Gastrocnemius medialis (tissue), 4 donors: ENCODE measurements around the gene FGFBP3. TPM values are rescaled to one million over a fixed set of nuclear protein-coding genes. Genes with fewer than 3 reads are reported as not detected.

Experiments used
- ATAC-seq, 2 donors: fragments of 150-250 bp; one replicate each; pipeline ENCODE4 v1.9.1; 2016
- DNase-seq, 2 donors: peaks; one replicate each; pipeline ENCODE4 v3.0.0-alpha.2; 2019
- H3K27ac ChIP-seq, 4 donors: fragments of 200-600 bp; sonication (generic); 1 replicate in 1 of 4; 2 replicates in 3 of 4; pipeline ENCODE4 v1.5.1; 2016 to 2018; ENCODE audit warnings: mild to moderate bottlenecking in 2 of 4, moderate library complexity in 1 of 4
- H3K27me3 ChIP-seq, 3 donors: fragments of 200-600 bp; sonication (generic) in 2 of 3; 1 replicate in 1 of 3; 2 replicates in 2 of 3; pipeline versions ENCODE4 v1.5.1 to v1.6.0; 2016 to 2019; ENCODE audit warnings: mild to moderate bottlenecking in 1 of 3, moderate library complexity in 1 of 3
- H3K36me3 ChIP-seq, 2 donors: fragments of 200-600 bp; sonication (generic) in 1 of 2; one replicate each; pipeline ENCODE4 v1.5.1; 2017 to 2018
- H3K4me1 ChIP-seq, 2 donors: fragments of 200-600 bp; sonication (generic) in 1 of 2; one replicate each; pipeline ENCODE4 v1.5.1; 2016 to 2017; ENCODE audit warnings: mild to moderate bottlenecking in 2 of 2
- H3K4me3 ChIP-seq, 4 donors: fragments of 200-600 bp; sonication (generic) in 3 of 4; 1 replicate in 1 of 4; 2 replicates in 3 of 4; pipeline ENCODE4 v1.5.1; 2016 to 2019; ENCODE audit warnings: mild to moderate bottlenecking in 2 of 4
- H3K9me3 ChIP-seq, 3 donors: fragments of 200-600 bp; sonication (generic) in 2 of 3; 1 replicate in 1 of 3; 2 replicates in 2 of 3; pipeline ENCODE4 v1.5.1; 2016 to 2019
- CTCF ChIP-seq, 5 experiments: fragments of 450-650 bp in 3 of 5; fragments of 200-600 bp in 2 of 5; sonication (generic) in 2 of 5; IDR thresholded peaks in 4 of 5; conservative IDR thresholded peaks in 1 of 5; 1 replicate in 4 of 5; 2 replicates in 1 of 5; pipeline ENCODE4 v1.5.1; 2016 to 2019; ENCODE audit warnings: antibody characterized with exemption in 5 of 5, mild to moderate bottlenecking in 3 of 5, moderate library complexity in 3 of 5
- POLR2A ChIP-seq, 2 donors: fragments of 450-650 bp; IDR thresholded peaks; one replicate each; pipeline ENCODE4 v1.6.1; 2017; ENCODE audit warnings: antibody characterized with exemption in 2 of 2, mild to moderate bottlenecking in 2 of 2, moderate library complexity in 2 of 2
- in situ Hi-C, 4 donors: fragments of 200-750 bp; cut with MboI; loops; one replicate each; pipeline versions ENCODE4 v1.15.0 to v1.8.0; 2017; ENCODE audit warnings: low sequenced_read_pairs in 4 of 4
- intact Hi-C: fragments of 100-400 bp; cut with DNase I; formaldehyde crosslinking; loops from one replicate; pipeline ENCODE4 v1.15.1; 2023; ENCODE audit warnings: low total_unique reads
- total RNA-seq, 4 donors: library from RNA; depleted of rRNA; stranded (reverse); fragments of >200 nt; gene quantifications; one replicate each; pipeline versions ENCODE4 v1.1.0 to v1.2.3, GENCODE V29; 2016

The FGFBP3 gene
- total RNA-seq, 4 donors from 2014 or later = 0.33 to 2.0 (median 0.58) TPM; not detected in 1

GRCh38 chr10:91932737-91933136 lies 23.5 kb upstream of the FGFBP3 start:
- peaks cover 0 to 20% of the 10 kb centered on the region in 2 donors for H3K36me3 ChIP-seq
- no peak overlapping the region for H3K27ac ChIP-seq
- no peaks in the 10 kb centered on the region for H3K9me3 ChIP-seq
- intact Hi-C loops (no loop called here), in situ Hi-C loops (no loop called here)
- DNase-seq (no peak), ATAC-seq (no peak)
- H3K27me3 ChIP-seq = no peaks in the 10 kb centered on the region
- TF ChIP-seq CTCF (IDR thresholded peaks at IDR 0.05 in 4 of 5, conservative IDR thresholded peaks at IDR 0.05 in 1 of 5) = no peak
- no peak for TF ChIP-seq POLR2A (IDR thresholded peaks at IDR 0.05)
- H3K4me3 ChIP-seq = no peak overlapping the region
- H3K4me1 ChIP-seq = peaks cover 3 to 15% of the 10 kb centered on the region in 2 donors

- in situ Hi-C loops (no loop called here), intact Hi-C loops (no loop called here)
- peaks cover 5 to 19% of the 10 kb centered on the region in 2 donors for H3K4me1 ChIP-seq
- H3K4me3 ChIP-seq = no peak overlapping the region
- no peak for TF ChIP-seq CTCF (IDR thresholded peaks at IDR 0.05 in 4 of 5, conservative IDR thresholded peaks at IDR 0.05 in 1 of 5)
- TF ChIP-seq POLR2A (IDR thresholded peaks at IDR 0.05) = no peak
- H3K27ac ChIP-seq = no peak overlapping the region
- ATAC-seq (no peak), DNase-seq (no peak)
- H3K36me3 ChIP-seq = peaks cover 0 to 9% of the 10 kb centered on the region in 2 donors
- no peaks in the 10 kb centered on the region for H3K9me3 ChIP-seq
- no peaks in the 10 kb centered on the region for H3K27me3 ChIP-seq
These were observed 22.4 kb upstream of the FGFBP3 start for GRCh38 chr10:91931526-91932190.

GRCh38 chr10:91930939-91931338 lies 21.7 kb upstream of the FGFBP3 start:
- H3K4me1 ChIP-seq = peaks cover 5 to 24% of the 10 kb centered on the region in 2 donors
- no peak for ATAC-seq
- TF ChIP-seq CTCF (IDR thresholded peaks at IDR 0.05 in 4 of 5, conservative IDR thresholded peaks at IDR 0.05 in 1 of 5) = no peak
- no peak for TF ChIP-seq POLR2A (IDR thresholded peaks at IDR 0.05)

GRCh38 chr10:91925022-91925320 lies 15.7 kb upstream of the FGFBP3 start:
- no peak for ATAC-seq
- H3K4me1 ChIP-seq = peaks cover 21 to 31% of the 10 kb centered on the region in 2 donors

More at GRCh38 chr10:91930939-91931338, 21.7 kb upstream of the FGFBP3 start:
- Histone ChIP-seq H3K4me3 (no peak overlapping the region), H3K27ac (no peak overlapping the region), H3K27me3 (no peaks in the 10 kb centered on the region), H3K9me3 (no peaks in the 10 kb centered on the region), H3K36me3 (peaks cover 0 to 2% of the 10 kb centered on the region in 2 donors)
- no peak for DNase-seq
- intact Hi-C loops = no loop called here
- in situ Hi-C loops = no loop called here

More at GRCh38 chr10:91925022-91925320, 15.7 kb upstream of the FGFBP3 start:
- no peaks in the 10 kb centered on the region for H3K27me3 ChIP-seq
- no peaks in the 10 kb centered on the region for H3K9me3 ChIP-seq
- intact Hi-C loops = loop anchor here (2.0 kb wide), 1 partner anchor 126 kb away; the partner anchor contains the start of gene TNKS2
- no peak for TF ChIP-seq CTCF (IDR thresholded peaks at IDR 0.05 in 4 of 5, conservative IDR thresholded peaks at IDR 0.05 in 1 of 5)
- TF ChIP-seq POLR2A (IDR thresholded peaks at IDR 0.05) = no peak
- H3K36me3 ChIP-seq = no peaks in the 10 kb centered on the region
- H3K4me3 ChIP-seq = peak overlapping the region; percentile 67 to 84 (median 77)
- DNase-seq = no peak
- H3K27ac ChIP-seq = peak overlapping the region in 1 of 4 donors; percentile 90
- in situ Hi-C loops = no loop called here
